ENCODE results near the gene CASD1. TPM values are rescaled to one million over a fixed set of nuclear protein-coding genes. Genes with fewer than 3 reads are reported as not detected.

Gene CASD1
- total and polyA plus RNA-seq, 10 of the 15 experiments (the other 5 are each of a cell fraction or from before 2014, with no cell fraction given) = 4.0 to 18.6 (median 10.7) TPM

GRCh38 chr7:94492601-94493000, 17.0 kb upstream of the CASD1 start (continued):
- TF ChIP-seq NFYB (IDR thresholded peaks at IDR 0.05; ENCODE audit: insufficient read depth, low read depth, low read length) (no peak), PAX8 (IDR thresholded peaks at IDR 0.05) (no peak), MTA2 (IDR thresholded peaks at IDR 0.05; ENCODE audit: low read depth) (peak; percentile 40; the same call in 1 of the 2 replicates), ELK1 (IDR thresholded peaks at IDR 0.05; ENCODE audit: low read depth, low read length) (no peak), NRF1 (conservative IDR thresholded peaks at IDR 0.05; ENCODE audit: low read depth, low read length) (no peak), CBX3 (IDR thresholded peaks at IDR 0.05; ENCODE audit: borderline replicate concordance, low read depth) (no peak), ASH2L (IDR thresholded peaks at IDR 0.05; ENCODE audit: borderline replicate concordance, low read depth) (no peak), POLR2AphosphoS2 (IDR thresholded peaks at IDR 0.05; ENCODE audit: low read depth, low read length) (no peak), SUPT20H (IDR thresholded peaks at IDR 0.05; ENCODE audit: borderline replicate concordance, control insufficient read depth, low read depth, low read length) (no peak), BACH1 (IDR thresholded peaks at IDR 0.05; ENCODE audit: borderline replicate concordance) (no peak; the same call in 1 of the 2 replicates), NR2C2 (IDR thresholded peaks at IDR 0.05; ENCODE audit: borderline replicate concordance, control insufficient read depth, insufficient read length, low read depth) (no peak), ZNF592 (IDR thresholded peaks at IDR 0.05) (no peak), HDGF (IDR thresholded peaks at IDR 0.05) (no peak), HDAC6 (IDR thresholded peaks at IDR 0.05; ENCODE audit: unreplicated experiment) (no peak), KDM1A (IDR thresholded peaks at IDR 0.05; ENCODE audit: borderline replicate concordance) (no peak), HSF1 (IDR thresholded peaks at IDR 0.05; ENCODE audit: low read depth, low read length) (no peak), ZNF622 (IDR thresholded peaks at IDR 0.05) (no peak), RFX5 (IDR thresholded peaks at IDR 0.05; ENCODE audit: low read depth, low read length) (no peak), MXI1 (IDR thresholded peaks at IDR 0.05; ENCODE audit: low read depth, low read length) (no peak), HCFC1 (IDR thresholded peaks at IDR 0.05; ENCODE audit: low read length) (no peak), SMC3 (IDR thresholded peaks at IDR 0.05; ENCODE audit: borderline replicate concordance, low read length) (no peak), ZSCAN29 (IDR thresholded peaks at IDR 0.05) (no peak), CTCF (IDR thresholded peaks at IDR 0.05 in 2 of 3, conservative IDR thresholded peaks at IDR 0.05 in 1 of 3; ENCODE audit: control insufficient read depth in 2 of 3, extremely low read depth in 1 of 3, insufficient read depth in 1 of 3, low read depth in 3 of 3, low read length in 3 of 3) (no peak), SIX5 (IDR thresholded peaks at IDR 0.05; ENCODE audit: low read depth, low read length, severe bottlenecking) (no peak)

Data from GM12878 (cell line).